Right ventricle myocardium inferior (tissue), 1 donor: ENCODE results near the gene SCYGR8. TPM values are rescaled to one million over a fixed set of nuclear protein-coding genes. Genes with fewer than 3 reads are reported as not detected.
A peak's percentile ranks its signal among the peaks of the same experiment; 100 is the strongest.
"Not testable (repeated sequence)": the region's sequence is repeated elsewhere in the genome, so short reads cannot be mapped to it uniquely, and the experiment has no call there.

Experiments
- ATAC-seq: fragments of 200-7000 bp; cut with Tn5 transposase; one replicate; pipeline ENCODE4 v1.9.1; 2020; ENCODE audit warnings: mild to moderate bottlenecking, moderate library complexity
- DNase-seq: peaks from one replicate; pipeline ENCODE4 v3.0.0; 2021; ENCODE audit errors: missing footprints
- intact Hi-C: fragments of 100-400 bp; cut with DNase I; formaldehyde crosslinking; loops from one replicate; pipeline ENCODE4 v1.11.0; 2022
- total RNA-seq: library from RNA; stranded (reverse); fragmentation: NEBNext Ultra II Directional; extraction: Animal tissue kit (Norgen Biotek cat#: 25700); gene quantifications from one replicate; pipeline ENCODE4 v1.2.1, GENCODE V29; 2021
- donor health status: DM: no; HTN: yes; CAD: no; lungs with severe emphysema.

SCYGR8 gene
- total RNA-seq, 1 donor from 2014 or later = not detected

DNA sequence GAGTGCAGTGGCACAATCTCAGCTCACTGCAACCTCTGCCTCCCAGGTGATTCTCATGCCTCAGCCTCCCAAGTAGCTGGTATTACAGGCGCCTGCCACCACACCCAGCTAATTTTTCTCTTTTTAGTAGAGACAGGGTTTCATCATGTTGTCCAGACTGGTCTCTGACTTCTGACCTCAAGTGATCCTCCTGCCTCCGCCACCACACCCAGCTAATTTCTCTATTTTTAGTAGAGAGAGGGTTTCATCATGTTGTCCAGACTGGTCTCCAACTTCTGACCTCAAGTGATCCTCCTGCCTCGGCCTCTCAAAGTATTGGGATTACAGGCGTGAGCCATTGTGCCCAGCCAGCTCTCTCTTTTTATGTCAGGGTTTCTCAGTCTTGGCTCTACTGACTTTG is 10.6 kb downstream of the SCYGR8 start:
- ATAC-seq, intact Hi-C loops, DNase-seq: not testable (repeated sequence)

GRCh38 chr2:227759411-227760118 is 13.9 kb downstream of the SCYGR8 start:
- no peak for ATAC-seq

GRCh38 chr2:227761740-227762476 is 16.2 kb downstream of the SCYGR8 start:
- intact Hi-C loops = no loop called here
- DNase-seq = no peak
- no peak for ATAC-seq

More at GRCh38 chr2:227759411-227760118, 13.9 kb downstream of the SCYGR8 start:
- intact Hi-C loops = no loop called here
- no peak for DNase-seq

DNA sequence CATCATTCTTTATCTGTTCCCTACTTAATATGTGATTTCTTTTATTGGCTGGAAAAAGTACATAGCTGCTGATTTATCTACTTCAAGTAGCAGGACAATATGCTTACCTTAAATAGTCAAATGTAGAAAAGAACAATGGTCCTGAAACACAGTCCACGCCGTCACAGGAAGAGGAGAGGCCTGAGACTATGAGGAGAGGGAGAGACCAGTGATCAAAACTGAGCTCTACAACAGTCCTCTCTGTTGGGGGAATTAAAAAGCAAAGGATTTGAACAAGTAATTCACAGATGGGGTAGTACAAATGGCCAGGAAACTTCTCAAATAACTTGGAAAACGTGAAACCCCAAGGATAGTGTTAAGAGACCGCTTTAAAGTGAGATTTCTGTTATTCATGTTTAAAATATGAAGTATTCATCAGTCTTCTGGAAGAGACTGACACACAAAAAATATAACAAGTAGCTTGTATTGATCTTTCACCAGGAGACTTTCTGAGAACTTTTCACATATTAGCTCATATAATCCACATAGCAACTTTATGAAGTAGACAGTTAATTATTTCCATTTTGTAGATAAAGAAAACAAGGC is 20.2 kb downstream of the SCYGR8 start:
- ATAC-seq (no peak), DNase-seq (no peak)
- intact Hi-C loops = loop anchor here (1.0 to 5.0 kb wide), 3 partner anchors 107 to 359 kb away; partner anchors contain the start of gene AGFG1

DNA sequence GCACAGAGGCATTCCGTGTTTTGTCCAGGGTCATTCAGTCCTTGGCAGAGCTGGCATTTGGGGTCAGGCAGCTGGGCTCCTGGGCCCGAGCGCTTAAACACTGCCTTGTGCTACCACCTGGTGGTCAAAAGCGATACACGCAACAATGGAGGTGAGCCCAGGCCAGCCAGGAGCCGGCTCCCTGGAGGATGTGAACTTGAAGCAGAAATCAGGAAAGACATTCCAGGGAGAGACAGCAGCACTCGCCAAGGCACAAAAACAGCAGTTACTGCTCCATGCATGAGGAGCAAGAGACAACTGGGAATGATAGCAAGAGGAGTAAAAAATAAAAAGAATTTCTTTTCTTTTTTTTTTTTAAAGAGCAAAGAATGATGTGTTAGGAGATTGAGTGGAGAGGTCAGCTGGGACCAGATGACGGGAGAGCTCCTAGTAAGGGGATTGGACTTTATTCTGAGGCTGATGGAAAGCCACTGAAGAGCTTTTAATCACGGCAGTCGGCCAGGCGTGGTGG is 20.7 kb downstream of the SCYGR8 start:
- peak; percentile 98 for ATAC-seq
- intact Hi-C loops = loop anchor here (1.0 to 5.0 kb wide), 3 partner anchors 107 to 360 kb away; partner anchors contain the start of gene AGFG1
- DNase-seq = peak; percentile 88

DNA sequence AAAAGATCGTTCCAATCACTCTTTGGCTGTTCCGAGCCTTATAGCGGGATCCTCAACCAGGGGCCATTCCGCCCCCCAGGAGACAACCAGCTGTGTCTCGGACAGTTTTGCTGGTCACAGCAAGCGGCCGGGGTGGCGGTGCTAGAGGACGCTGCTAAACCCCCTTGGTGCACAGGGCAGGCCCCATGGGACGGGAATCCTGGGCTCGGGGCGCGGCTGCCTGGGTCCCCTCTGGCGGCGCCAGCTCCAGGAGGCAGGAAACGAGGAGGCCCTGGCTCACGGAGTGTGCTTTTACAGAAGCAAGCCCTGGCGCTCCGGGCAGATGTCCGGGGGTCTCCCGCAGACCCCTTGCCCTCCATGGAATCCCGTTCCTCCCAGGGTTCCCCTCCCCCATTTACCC is 22.1 kb downstream of the SCYGR8 start:
- intact Hi-C loops = loop anchor here (2.0 to 5.0 kb wide), 2 partner anchors 296 to 361 kb away; partner anchors contain the start of gene AGFG1
- ATAC-seq = no peak
- no peak for DNase-seq

GRCh38 chr2:227772197-227772661 is 26.5 kb downstream of the SCYGR8 start:
- no peak for DNase-seq
- intact Hi-C loops = no loop called here
- ATAC-seq = no peak

- ATAC-seq (no peak), DNase-seq (no peak)
- intact Hi-C loops = no loop called here
Observed at GRCh38 chr2:227772932-227773331, 27.2 kb downstream of the SCYGR8 start.

- intact Hi-C loops = no loop called here
- ATAC-seq = no peak
- no peak for DNase-seq
Observed at GRCh38 chr2:227774011-227774624, 28.4 kb downstream of the SCYGR8 start.

- intact Hi-C loops = no loop called here
- DNase-seq (no peak), ATAC-seq (no peak)
Observed at GRCh38 chr2:227774895-227775842, 29.5 kb downstream of the SCYGR8 start.

GRCh38 chr2:227780981-227781615 is 35.4 kb downstream of the SCYGR8 start:
- ATAC-seq (no peak), DNase-seq (no peak)

GRCh38 chr2:227781841-227782240 is 36.1 kb downstream of the SCYGR8 start:
- intact Hi-C loops = no loop called here
- ATAC-seq (peak; percentile 28), DNase-seq (no peak)

More at GRCh38 chr2:227780981-227781615, 35.4 kb downstream of the SCYGR8 start:
- intact Hi-C loops = no loop called here

- intact Hi-C loops = no loop called here
- ATAC-seq (no peak), DNase-seq (no peak)
Observed at GRCh38 chr2:227782804-227783203, 37.1 kb downstream of the SCYGR8 start.

DNA sequence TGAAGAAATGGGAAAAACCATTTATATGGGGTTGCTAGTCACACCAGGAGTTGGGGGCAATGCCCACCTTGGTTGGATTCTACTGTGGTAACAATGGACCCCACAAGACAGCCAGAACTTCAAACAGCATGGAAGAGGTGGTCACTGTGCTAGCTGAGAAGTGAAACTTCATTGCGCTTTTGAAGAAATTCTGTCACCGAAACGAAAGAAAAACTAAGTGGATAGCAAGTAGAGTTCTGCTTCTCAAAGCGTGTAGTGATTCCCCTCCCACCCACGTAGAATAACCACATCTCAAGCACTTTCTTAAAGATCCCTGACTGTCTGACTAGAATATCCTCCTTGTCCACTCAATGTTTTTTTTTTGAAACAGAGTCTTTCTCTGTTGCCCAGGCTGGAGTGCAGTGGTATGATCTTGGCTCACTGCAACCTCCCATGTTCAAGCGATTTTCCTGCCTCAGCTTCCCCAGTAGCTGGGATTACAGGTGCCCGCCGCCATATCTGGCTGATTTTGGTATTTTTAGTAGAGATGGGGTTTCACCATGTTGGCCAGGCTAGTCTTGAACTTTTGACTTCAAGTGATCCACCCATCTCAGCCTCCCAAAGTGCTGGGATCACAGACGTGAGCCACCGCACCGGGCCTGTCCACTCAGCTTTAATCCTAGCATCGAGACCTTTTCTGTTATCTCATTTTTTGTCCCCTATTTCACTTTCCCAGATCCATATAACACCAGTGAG is 37.9 kb downstream of the SCYGR8 start:
- intact Hi-C loops = no loop called here
- DNase-seq (no peak), ATAC-seq (no peak)

DNA sequence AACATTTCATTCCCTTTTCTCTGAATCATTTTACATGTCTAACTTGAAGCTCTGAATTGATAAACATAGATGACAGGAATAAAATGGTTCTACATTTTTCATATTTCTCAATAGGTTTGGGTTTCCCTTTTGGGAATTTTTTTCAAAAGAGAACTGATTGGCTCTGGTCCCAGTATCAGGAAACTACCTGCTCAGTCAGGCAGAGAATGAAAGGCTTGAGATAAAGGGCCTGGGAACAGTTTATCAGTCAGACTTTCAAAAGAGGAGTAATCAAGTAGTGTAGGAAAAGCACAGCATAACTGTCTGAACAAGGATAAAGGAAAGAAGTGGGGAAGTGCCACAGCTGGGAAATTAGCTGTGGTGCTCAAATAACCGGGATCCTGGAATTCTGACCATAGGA is 39.6 kb downstream of the SCYGR8 start:
- no peak for DNase-seq
- intact Hi-C loops = no loop called here
- ATAC-seq = no peak

DNA sequence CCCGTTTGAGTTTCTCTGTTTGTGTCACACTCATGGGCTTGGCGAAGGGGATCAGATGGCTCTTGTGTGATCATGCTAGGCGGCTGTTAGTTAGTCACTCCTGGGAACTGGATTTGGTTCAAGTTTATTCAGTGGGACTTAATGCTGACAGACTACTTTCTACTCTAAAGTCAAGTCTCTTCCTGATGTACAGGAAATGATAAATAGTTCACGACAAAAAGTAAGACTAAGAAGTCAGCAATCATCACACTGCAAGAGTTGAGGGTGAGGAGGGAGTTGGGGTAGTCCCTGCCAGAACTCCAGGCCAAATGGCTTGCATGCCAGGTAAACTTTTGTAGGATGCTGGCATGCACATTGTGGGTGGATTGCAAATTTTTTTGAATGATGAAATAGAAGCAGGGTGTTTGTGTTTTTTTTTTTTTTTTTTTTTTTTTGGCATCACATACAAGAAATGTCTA is 42.9 kb downstream of the SCYGR8 start:
- intact Hi-C loops = no loop called here
- no peak for DNase-seq
- peak; percentile 34 for ATAC-seq

GRCh38 chr2:227789803-227790202 is 44.1 kb downstream of the SCYGR8 start:
- intact Hi-C loops = no loop called here
- DNase-seq = no peak
- ATAC-seq = no peak
